GM18502 (cell line): ENCODE data around the gene TSPYL4.
A peak's percentile ranks its signal among the peaks of the same experiment; 100 is the strongest.

Experiments used
- ATAC-seq: cut with Tn5 transposase; IDR thresholded peaks from one replicate; pipeline ENCODE4 v1.9.1; 2021; ENCODE audit warnings: mild to moderate bottlenecking; ENCODE audit not compliant: unreplicated experiment, poor library complexity

TSPYL4 gene

GRCh38 chr6:116238083-116238482 lies 15.8 kb downstream of the TSPYL4 start:
- ATAC-seq: no peak

GRCh38 chr6:116234689-116235088 lies 19.2 kb downstream of the TSPYL4 start:
- no peak for ATAC-seq

GRCh38 chr6:116229287-116229913 lies 24.5 kb downstream of the TSPYL4 start:
- no peak for ATAC-seq

- ATAC-seq: no peak
Observed at GRCh38 chr6:116223355-116223754, 30.5 kb downstream of the TSPYL4 start.

- no peak for ATAC-seq
Observed at GRCh38 chr6:116221911-116222310, 32.0 kb downstream of the TSPYL4 start.

GRCh38 chr6:116221067-116221466 lies 32.8 kb downstream of the TSPYL4 start:
- no peak for ATAC-seq

- no peak for ATAC-seq
Observed at GRCh38 chr6:116218866-116219265, 35.0 kb downstream of the TSPYL4 start.

GRCh38 chr6:116218172-116218633 lies 35.7 kb downstream of the TSPYL4 start:
- ATAC-seq: peak; percentile 37

- peak; percentile 58 for ATAC-seq
Observed at GRCh38 chr6:116217069-116217468, 36.8 kb downstream of the TSPYL4 start.

GRCh38 chr6:116215414-116215813 lies 38.5 kb downstream of the TSPYL4 start:
- ATAC-seq: no peak

GRCh38 chr6:116214681-116215080 lies 39.2 kb downstream of the TSPYL4 start:
- ATAC-seq: no peak

- no peak for ATAC-seq
Observed at GRCh38 chr6:116210750-116211425, 43.0 kb downstream of the TSPYL4 start.

GRCh38 chr6:116210316-116210715 lies 43.6 kb downstream of the TSPYL4 start:
- no peak for ATAC-seq

GRCh38 chr6:116208056-116208785 lies 45.7 kb downstream of the TSPYL4 start:
- no peak for ATAC-seq

GRCh38 chr6:116206231-116206903 lies 47.5 kb downstream of the TSPYL4 start:
- ATAC-seq: no peak

- no peak for ATAC-seq
Observed at GRCh38 chr6:116205281-116205680, 48.6 kb downstream of the TSPYL4 start.

GRCh38 chr6:116201538-116201937 lies 52.3 kb downstream of the TSPYL4 start:
- ATAC-seq: no peak

- no peak for ATAC-seq
Observed at GRCh38 chr6:116200619-116201249, 53.1 kb downstream of the TSPYL4 start.
